Inflammatory macrophage treated with lipopolysaccharide for 4 hours (primary cell): ENCODE results near the gene VWA2.

Experiments
- DNase-seq: peaks from one replicate; pipeline ENCODE4 v3.0.0-alpha.2; 2020

Gene VWA2

DNA sequence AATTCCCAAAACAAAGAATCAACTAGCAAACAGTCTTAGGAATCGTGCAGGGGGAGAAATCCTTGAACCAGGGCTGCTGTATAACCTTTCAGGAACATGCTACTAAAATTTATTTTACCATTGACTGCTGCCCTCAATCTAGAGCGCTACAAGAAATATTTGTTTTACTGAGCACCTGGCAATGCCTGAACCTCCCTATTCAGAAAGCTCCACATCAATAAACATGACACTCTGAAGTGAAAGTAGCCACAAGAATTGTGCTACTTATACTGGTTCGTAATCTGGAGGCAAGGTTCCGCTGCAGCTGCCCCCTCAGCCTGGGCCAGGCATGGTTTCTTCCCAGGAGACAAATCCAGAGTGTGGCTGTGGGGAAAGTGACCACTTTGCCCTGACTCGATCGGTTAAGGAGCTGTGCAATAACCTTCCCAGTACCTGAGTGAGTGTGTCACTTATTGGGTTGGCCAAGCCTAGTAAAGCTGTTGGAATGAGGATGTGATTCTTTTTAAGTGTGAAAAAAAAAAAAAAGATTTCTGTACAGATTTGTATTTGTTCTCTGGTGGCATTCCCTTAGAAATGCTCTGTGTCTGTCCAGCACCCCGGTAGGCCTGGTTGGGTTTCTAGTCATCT is 7.7 kb downstream of the VWA2 start:
- no peak for DNase-seq

DNA sequence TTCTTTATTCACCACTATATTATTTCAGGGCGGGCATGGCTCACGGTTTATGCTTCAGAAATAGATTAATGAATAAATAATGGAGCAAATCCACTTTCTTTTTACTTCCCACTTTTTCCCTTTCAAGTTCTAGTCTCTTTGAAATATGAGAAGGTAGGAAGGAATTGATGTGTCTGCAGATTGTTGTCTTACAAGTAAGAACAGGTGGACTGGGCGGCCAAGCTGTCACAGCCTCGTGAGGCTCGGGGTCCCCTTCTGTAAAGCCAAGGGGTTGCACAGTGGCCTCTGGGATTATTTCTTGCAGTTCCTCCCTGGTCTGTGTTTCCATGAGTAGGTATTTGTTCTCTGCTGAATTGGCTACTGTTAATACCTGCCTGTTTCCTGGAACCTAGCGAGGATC is 11.2 kb downstream of the VWA2 start:
- DNase-seq, result no peak

DNA sequence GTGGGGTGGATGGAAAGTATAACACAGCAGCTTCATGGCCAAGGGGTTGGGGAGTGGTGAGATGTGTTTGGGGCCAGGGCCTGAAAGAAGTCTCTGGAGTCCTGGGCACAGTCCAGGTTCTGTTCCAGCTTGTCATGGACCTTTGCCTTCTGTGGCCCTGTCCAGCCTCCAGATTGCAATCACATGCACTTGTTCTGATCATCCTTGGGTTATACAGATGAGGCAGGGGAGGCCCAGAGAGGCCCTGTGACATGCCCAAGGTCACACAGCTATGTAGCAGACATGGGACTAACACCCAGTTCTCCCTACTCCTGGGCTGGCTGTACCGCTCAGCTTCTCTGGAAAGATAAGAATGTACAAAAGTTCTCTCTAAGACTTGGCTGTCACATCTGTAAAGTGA is 11.7 kb downstream of the VWA2 start:
- no peak for DNase-seq

DNA sequence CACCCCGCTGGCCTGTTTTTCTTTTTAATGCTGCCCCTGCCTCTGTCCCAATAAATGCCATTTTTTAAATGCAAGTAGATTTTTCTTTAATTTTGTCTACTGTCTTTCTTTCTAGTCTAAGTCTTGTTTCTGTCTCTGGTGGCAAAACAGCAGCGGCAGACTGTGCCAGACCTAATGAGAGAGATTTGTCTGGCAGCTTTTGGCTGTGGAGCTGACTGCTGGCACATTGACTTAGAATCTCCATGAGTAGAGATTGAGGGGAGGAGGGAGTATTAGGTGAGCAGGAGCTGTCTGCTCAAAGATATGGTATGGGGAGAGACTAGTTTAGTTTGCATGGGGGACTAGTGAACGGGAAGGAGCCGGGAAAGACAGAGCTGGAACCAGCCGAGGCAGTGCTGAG is 13.0 kb downstream of the VWA2 start:
- DNase-seq, result no peak

DNA sequence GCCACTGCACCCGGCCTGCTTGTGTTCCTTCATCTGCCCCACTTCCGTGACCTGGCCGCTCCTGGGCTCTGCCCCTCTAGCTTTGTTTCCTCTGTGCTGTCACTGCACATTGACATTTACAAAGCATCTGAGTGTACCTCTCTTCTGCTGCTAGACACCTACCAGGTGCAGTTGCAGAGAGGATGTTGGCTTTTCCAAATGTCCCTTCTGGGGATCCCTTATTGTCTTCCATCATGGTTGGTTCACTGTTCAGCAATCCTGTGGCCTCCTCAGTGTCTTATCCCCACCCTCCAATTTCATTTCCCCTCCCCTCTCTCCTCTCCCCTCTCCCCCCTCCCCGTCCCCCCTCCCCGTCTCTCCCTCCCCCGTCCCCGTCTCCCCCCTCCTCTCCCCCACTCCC is 13.8 kb downstream of the VWA2 start:
- no peak for DNase-seq

DNA sequence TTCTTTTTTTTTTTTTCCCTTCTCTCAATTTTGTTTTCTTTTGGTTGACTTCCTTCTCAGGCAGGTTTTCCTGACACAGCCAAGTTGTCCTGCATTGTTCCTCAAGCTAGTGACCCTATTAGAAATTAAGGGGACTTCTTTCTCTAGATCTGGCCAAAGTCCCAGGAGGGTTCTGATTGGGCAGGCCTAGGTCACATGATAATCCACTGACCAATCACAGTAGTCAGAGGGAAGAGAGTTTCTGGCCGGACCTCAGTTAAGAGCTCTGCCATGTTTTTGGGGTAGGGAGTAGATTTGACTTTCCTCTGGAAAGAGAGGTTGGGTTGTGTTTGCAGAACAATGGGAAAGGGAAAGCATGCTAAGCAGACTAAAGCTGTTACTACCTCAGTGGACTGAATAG is 16.2 kb downstream of the VWA2 start:
- DNase-seq, result no peak

DNA sequence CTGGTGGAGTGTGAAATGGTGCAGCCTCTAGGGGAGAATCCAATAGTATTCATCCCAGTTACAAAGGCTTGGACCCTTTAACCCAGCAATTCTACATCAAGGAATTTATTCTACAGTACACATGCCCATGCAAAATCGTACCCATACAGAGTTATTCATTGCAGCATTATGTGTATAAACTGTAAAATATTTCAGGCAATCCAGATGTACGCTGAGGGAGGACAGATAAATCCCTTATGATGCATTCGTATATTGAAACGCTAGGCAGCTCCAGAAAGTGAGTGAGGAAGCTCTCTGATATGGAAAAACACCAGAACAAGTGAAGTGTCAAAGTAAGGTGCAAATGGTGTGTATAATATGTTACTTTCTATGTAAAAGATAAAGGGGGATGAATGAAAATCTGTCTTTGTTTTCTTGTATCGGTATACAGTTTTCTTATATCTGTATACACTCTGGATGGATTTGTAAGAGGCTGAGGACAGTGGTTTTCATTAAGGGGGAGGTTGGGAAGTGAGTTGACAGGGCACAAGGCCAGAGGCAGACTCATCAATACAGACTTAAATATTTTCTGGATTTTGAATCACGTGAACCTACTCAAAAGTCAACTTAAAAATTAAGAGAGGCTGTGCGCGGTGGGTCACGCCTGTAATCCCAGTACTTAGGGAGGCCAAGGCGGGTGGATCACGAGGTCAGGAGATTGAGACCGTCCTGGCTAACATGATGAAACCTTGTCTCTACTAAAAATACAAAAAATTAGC is 17.1 kb downstream of the VWA2 start:
- DNase-seq, result no peak

DNA sequence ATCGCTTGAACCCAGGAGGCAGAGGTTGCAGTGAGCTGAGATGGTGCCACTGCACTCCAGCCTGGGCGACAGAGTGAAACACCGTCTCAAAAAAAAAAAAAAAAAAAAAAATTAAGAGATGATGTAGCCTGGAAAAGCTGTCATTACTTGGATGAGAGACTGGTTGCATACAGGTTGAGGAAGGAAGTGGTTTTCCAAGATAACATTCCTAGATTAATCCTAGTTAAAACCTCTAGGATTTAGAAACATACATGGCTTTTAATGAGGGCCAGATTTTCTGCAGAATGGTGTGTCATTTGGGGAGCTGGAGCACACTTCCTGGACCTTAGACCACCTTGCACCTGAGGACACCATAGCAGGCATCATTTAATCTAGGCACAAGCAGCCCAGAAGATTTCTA is 17.8 kb downstream of the VWA2 start:
- no peak for DNase-seq

DNA sequence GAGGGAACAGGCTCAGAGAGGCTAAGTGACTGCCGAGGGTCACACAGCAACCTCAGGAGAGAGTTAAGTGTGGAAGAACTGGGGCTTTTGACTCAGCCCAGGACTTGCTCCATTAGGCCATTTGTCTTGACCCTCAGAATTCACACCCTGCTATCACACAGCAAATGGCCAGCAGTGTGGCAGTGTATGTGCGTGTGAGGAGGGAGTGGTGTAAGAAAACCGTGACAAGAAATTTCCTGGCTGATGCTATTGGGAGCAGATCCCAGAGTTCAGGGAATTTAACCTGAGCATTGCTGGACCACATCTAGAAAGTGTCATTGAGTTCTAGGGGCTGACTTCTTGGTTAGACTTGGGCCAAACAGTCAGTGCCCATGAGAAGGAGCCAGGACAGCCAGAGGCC is 18.4 kb downstream of the VWA2 start:
- no peak for DNase-seq

DNA sequence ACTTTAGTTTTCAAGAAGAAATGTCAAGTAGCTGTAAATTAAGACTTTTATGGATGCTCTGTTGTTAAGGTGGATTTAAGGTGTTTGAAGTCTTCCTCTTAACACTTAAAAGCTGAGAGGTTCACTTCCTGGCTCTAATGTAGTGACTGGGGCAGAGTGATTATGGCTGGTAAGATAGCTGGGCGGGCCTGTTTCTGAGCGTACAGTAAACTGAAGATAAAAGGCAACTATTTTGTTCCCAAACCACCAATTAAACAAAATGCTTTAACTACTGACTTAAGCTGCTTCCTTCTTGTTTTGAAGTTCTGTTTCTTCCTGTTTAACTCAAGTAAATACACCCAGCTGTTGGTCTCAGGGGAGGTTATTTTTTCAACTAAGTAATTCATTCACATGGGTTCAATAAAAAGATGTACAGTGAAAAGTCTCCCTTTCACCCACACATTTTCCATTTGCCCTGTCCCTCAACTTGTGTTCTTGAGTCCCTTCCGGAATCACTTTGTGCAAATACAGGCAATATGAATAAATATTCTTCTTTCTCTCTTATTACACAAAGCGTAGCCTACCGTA is 19.3 kb downstream of the VWA2 start:
- DNase-seq, result no peak

DNA sequence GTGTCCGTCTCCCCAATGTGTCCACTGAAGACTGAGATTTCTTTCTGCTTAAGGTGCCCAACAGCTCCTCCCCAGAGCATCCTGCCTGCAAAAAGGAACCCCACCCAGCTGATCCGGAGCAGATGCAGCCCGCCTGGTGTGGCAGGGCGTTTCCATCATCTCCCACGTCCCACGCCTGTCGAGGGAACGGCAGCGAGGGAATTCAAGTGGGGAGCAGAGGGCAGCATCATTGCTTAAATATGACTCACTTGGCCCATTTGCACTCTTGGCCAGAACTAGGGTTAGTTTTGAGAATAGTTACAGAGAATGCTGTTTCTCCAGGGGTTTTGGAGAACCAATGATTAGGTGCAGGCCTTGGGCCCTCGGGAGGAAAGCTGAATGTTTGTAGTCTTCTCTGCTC is 20.8 kb downstream of the VWA2 start:
- no peak for DNase-seq

DNA sequence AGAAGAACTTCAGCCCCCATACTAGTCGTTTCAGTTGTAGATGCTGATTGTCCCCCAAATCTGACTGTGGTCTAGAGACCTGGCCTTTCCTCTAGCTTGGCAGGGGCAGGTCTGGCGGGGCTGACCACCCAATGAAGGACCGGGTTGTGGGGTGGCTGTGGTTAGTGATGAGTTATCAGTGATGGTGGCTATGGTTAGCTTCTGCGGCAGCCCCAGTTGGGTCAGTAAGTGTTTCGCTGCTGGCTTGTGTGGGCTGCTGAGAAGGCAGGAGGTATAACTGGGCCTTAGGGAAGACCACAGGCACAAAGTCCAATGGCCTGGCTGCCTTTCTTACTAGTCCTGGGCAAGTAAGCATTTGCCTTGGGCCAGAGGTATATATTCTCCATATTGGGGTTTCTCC is 21.3 kb downstream of the VWA2 start:
- no peak for DNase-seq

DNA sequence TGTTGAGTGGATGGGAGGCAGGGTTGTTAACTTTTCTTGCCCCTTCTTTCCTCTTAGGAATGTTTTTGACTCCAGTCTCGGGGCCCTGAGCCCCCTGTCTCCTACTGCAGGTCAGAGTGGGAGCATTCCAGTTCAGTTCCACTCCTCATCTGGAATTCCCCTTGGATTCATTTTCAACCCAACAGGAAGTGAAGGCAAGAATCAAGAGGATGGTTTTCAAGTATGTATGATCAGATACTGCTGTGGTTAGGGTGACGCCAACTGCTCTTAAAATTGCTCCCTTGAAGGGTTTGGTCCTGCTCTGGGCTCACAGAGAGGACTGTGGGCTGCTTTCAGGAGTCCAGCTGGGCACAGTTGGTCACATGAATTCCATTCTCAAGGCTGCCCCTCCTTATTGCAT is 22.0 kb downstream of the VWA2 start:
- no peak for DNase-seq

DNA sequence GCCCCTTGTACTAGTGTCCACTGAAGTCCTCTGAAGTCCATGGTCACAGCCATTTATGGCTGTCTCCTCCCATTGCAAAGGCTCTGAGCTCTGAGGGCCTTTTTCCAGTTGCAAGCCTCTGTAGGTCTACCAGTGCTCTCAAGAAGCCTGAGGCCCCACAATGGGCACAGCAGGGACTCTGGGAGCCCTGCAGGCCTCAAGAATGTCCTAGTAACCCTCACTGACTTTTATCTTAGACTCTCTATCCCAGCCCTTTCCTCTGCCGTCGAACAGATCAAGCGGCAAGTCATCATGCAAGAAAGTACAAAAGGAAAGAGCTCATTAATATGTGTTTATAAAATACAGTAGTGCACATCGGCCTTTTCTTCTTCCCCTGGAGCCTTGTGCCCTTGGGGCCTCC is 23.4 kb downstream of the VWA2 start:
- DNase-seq, result no peak

DNA sequence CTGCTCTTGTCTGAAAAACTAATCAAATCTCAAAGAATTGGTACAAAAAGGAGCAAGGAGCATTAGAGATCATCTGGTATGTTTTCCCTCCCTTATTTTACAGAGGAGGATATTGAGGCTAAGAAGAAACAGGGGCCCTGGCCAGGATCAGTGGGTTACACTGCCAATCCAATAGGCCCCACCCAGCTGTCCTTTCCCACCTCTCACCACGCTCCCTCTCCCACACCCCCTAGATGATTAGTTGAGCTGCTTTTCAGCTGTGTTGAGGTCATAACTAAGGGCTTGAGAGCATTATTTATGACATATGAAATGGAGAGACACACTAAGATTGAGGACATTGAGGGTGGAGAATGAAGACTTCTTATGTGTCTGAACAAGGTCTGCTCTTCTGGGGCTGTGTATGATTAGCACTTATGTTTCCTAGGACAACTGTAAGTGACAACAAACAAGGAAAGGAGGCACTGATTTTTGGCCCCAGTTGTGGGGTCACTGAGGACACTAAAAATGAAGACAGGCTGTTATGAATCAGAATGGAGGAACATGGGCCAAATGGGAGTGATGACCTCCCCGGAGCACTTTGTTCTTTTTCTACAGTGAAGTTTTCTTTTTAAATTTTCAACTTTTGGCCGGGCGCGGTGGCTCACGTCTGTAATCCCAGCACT is 26.5 kb downstream of the VWA2 start:
- DNase-seq, result no peak

DNA sequence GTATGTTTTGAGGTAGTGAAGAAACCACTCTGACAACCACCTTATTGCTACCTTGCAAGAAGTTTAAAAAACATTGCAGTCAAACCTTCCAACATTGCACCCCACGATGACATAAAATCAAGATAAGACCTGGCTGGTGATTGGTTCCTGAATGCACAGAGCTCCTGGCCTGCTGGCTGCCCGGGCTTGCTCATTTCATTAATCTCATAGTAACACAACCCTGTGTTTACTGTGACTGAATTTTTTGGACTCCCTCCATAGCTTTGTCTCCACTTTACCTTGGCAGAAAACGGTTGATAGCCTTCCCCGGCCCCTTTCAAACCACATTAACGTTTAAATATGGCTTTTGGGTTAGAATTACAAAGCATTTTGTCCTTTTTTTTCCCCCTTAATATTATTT is 27.5 kb downstream of the VWA2 start:
- no peak for DNase-seq

DNA sequence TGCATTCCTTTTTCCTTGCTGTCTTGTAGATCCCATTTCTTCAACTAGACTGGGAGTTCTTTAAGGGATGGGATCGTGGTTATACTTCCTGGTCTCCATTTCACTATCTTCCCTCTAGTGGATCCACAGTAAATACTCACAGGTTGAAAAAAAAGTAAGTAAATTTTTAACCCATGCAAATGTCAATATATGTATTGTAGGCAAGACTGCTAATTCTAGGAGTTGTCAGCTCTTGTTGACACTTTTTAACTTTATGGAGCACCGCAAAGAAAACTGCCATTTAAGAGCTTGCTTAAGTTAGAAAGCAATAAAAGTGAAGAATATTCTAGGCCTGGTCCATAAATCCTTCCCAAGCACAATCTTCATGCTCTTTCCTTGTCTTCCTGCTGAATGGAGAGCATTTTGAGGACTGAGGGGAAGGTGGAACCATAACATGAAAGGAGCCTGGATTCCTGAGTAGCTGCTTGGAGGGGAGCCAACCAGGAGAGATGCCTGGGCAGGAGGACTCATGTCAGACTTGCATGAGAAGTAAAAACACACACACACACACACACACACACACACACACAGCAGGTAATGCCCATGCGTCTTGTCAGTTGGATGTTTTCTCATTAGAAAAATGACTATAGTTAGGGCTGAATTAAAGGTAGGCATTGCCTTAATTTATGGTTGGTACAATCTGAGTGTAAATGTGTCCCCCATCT is 32.2 kb downstream of the VWA2 start:
- DNase-seq, result no peak

DNA sequence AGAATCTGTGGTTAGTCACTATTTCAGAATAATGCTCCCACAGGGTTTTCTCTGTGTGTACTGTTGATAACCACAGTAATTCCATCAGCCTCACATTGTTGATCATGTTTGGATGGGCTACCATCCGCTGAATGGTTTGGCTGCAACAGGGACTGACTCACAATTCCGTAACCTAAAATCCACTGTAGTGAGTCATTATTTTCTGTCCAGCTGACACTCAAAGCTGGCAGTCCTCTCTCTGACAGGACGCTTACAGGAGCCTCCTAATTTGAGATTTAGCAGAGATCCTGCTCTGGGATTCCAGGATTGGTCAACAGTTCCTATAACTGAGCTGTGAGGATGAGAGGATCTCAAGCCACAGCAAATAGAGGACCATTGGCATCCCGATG is 32.7 kb downstream of the VWA2 start:
- no peak for DNase-seq

DNA sequence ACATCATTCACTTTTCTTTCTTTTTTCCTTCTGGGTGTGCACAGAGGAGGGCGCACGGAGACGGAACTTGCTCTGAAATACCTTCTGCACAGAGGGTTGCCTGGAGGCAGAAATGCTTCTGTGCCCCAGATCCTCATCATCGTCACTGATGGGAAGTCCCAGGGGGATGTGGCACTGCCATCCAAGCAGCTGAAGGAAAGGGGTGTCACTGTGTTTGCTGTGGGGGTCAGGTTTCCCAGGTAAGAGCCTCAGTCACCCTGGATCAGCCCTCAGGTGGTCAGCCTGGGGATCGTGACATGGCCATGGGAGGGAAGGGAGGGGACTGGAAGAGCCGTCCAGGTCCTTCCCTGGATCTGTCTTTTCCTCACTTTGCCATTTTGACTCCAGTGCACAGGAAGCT is 33.6 kb downstream of the VWA2 start:
- DNase-seq, result no peak

DNA sequence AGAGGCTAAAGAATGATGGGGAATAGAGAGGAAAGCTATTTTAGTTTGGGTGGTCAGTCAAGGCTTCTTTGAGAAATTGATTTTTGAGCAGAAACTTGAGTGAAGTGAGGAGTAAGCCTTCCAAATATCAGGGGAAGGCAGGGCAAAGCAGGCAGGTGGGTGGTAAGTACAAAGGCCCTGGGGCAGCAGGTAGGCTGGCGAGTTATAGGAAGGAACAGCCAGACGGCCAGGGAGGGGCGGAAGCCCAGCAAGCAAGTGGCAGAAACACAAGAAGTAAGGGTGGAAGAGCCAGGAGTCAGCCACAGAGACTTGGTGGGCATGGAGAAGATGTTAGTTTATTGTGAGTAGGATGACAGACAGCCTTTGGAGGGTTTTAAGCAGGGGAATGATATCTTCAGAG is 34.9 kb downstream of the VWA2 start:
- no peak for DNase-seq

DNA sequence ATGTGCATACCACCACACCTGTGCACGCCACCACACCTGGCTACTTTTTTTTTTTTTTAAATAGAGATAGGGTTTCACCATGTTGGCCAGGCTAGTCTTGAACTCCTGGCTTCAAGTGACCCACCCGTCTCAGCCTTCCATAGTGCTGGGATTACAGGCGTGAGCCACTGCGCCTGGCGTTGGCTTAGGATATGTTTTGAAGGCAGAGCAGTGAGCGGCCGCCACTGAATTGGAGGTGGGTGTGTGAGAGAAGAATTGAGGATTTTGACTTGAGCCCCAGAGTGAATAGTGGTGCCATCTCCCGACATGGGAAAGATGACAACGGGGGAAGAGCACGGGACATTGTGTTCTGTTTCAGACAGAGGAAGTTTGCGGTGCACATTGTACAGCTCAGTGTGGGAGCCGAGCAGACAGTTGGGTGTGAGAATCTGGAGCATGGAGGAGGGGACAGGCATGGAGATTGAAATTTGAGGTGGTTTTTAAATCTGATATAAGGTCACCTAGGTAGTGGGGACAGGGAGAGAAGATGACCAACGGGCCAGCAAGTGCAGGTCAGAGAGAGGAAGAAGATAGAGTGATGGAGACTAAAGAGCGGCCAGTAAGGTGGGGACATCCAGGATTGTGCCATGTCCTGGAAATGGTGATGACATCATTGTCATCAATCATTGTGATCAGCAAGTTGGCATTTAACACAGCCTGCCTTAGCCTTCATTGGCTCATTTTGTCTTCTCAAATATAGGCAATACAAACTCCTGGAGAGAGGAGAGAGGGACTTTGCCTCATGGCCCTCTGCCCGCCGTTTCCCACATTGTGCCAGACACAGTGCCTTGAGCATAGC is 35.8 kb downstream of the VWA2 start:
- no peak for DNase-seq

DNA sequence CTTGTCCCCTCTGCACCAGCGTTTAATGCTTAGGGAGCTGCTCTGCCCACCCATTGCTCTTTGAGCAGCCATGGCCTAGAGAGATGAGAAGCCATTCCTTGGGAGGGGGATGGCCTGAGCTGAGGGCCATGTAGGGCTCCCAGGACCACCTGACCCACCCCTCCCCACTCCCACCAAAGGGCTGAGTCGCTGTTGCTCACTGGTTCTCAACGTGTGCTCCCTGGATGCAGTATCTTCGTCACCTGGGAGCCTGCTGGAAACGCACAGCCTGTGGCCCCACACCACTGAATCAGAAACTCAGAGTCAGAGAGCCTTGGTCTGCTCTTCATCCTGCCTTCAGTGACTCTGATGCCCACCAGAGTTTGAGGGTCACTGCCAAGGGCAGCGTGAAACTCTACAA is 37.0 kb downstream of the VWA2 start:
- no peak for DNase-seq

DNA sequence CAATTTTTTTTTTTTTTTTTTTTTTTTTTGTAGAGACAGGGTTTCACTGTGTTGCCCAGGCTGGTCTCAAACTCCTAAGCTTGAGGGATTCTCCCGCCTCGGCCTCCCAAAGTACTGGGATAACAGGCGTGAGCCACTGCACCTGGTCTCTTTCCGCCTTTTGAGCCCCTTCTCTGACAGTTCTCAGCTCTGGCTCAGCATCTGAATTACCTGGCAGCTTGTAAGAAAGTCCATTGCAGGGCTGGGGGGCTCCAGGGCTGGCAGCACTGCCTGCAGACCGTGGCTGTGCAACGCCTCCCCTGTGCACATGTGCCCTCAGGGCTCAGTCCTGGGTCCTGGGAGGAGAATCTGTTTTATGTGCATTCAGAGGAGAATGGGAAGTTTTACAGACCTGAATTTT is 37.6 kb downstream of the VWA2 start:
- DNase-seq, result no peak
